ENCODE measurements around the gene ZNF232.
"Not testable (repeated sequence)": the region's sequence is repeated elsewhere in the genome, so short reads cannot be mapped to it uniquely, and the experiment has no call there.

ZNF232 gene

DNA sequence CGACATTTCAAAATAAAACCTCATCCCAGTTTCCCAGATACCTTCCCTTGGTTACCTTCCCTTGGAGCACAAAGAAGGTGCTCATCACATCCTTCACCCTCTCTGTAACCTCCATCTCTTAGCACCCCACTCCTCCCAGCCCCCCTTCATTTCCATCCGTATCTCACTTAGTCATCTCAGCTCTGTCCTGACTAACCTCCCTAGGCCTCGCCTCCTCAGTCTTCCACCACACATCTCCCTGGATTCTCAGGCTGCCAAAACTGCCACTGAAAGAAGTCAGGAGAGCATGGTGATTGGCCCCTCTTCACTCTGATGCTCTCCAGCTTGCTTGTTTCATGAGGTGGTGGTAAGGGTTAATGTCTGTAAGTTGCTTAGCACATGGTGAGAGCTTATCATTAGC, 31.1 kb downstream of the ZNF232 start:
- in situ Hi-C loops (cut with MboI; ENCODE audit: low sequenced_read_pairs, unreplicated experiment): no loop called here
- TF ChIP-seq CTCF (IDR thresholded peaks at IDR 0.05; ENCODE audit: borderline replicate concordance, control extremely low read depth, extremely low read depth, insufficient read depth, missing control alignments): no peak
- no peak for DNase-seq (ENCODE audit: low spot score)

DNA sequence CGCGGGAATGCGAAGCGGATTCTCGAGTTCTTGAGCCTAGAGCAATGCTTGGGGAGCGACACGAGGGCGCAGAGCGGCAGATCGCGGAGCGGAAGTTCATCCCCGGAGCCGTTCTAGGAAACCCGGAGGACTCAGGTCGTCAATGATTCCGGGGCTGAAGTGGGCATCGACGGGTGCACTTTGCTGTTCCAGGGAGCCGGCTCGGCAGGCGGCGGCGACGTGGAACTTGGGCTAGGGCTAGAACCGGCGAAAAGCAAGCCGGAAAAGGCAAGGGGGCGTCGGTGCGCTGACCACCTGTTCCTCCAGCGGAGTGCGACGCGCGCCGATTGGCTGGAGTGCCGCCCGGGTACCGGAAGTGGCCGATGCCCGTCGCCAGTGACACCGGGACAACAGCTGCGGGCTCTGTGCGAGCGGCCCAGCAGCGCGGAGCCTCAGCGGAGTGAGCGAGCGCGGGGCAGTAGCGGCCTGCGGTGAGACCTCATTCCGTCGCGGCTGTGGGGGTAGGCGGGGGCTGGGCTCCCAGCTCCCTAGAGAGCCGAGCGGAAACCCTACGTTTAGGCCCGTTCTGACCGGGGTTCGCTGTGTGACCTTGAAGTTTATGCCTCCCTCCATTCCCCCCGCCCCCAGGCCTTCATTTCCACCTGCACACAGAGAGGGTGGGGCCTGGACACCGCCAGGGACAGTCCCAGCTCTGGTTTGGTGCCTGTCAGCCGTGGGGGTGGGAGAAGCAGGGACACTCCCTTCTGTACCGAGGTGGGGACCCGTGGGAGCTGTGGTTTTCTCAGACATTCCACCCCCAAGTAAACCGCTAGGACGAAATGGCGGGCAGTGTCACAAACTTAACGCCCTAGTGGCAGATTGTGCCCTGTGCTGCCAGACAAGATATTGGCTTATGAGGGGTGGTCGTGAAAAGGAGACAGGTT, 33.3 kb downstream of the ZNF232 start, which contains the start of gene ZFP3:
ZFP3 (plus strand) TSS at position 362 of the 923 bp plus-strand sequence. CDS start 13,038 bp downstream, outside the sequence.
- in situ Hi-C loops (cut with MboI; ENCODE audit: low sequenced_read_pairs, unreplicated experiment): no loop called here
- DNase-seq (ENCODE audit: low spot score): peak; percentile 87
- peak; percentile 30 for TF ChIP-seq CTCF (IDR thresholded peaks at IDR 0.05; ENCODE audit: borderline replicate concordance, control extremely low read depth, extremely low read depth, insufficient read depth, missing control alignments)

GRCh38 chr17:5077781-5078105, 33.9 kb downstream of the ZNF232 start:
- no peak for TF ChIP-seq CTCF (IDR thresholded peaks at IDR 0.05; ENCODE audit: borderline replicate concordance, control extremely low read depth, extremely low read depth, insufficient read depth, missing control alignments)
- DNase-seq (ENCODE audit: low spot score): no peak
- in situ Hi-C loops (cut with MboI; ENCODE audit: low sequenced_read_pairs, unreplicated experiment): no loop called here

GRCh38 chr17:5077275-5077674, 34.4 kb downstream of the ZNF232 start:
- DNase-seq (ENCODE audit: low spot score); in situ Hi-C loops (cut with MboI; ENCODE audit: low sequenced_read_pairs, unreplicated experiment): not testable (repeated sequence)

GRCh38 chr17:5075472-5075871, 36.2 kb downstream of the ZNF232 start:
- in situ Hi-C loops (cut with MboI; ENCODE audit: low sequenced_read_pairs, unreplicated experiment); DNase-seq (ENCODE audit: low spot score): not testable (repeated sequence)

GRCh38 chr17:5069724-5070123, 42.0 kb downstream of the ZNF232 start:
- in situ Hi-C loops (cut with MboI; ENCODE audit: low sequenced_read_pairs, unreplicated experiment): loop anchor here (10.0 kb wide), 1 partner anchor 95 kb away; no protein-coding TSS in a partner anchor
- TF ChIP-seq CTCF (IDR thresholded peaks at IDR 0.05; ENCODE audit: borderline replicate concordance, control extremely low read depth, extremely low read depth, insufficient read depth, missing control alignments): no peak
- no peak for DNase-seq (ENCODE audit: low spot score)

GRCh38 chr17:5068236-5068635, 43.4 kb downstream of the ZNF232 start:
- in situ Hi-C loops (cut with MboI; ENCODE audit: low sequenced_read_pairs, unreplicated experiment): loop anchor here (10.0 kb wide), 1 partner anchor 93 kb away; no protein-coding TSS in a partner anchor
- no peak for TF ChIP-seq CTCF (IDR thresholded peaks at IDR 0.05; ENCODE audit: borderline replicate concordance, control extremely low read depth, extremely low read depth, insufficient read depth, missing control alignments)
- DNase-seq (ENCODE audit: low spot score): no peak
